Neuron (in vitro differentiated cells): ENCODE measurements around the gene WDR12.
"Not testable (repeated sequence)": the region's sequence is repeated elsewhere in the genome, so short reads cannot be mapped to it uniquely, and the experiment has no call there.

Experiments
- H2AFZ ChIP-seq: one replicate; pipeline ENCODE4 v1.6.1; 2013; ENCODE audit warnings: low read depth, mild to moderate bottlenecking, inconsistent platforms, low read length, moderate library complexity
- H3K27me3 ChIP-seq: one replicate; pipeline ENCODE4 v1.6.1; 2013; ENCODE audit warnings: low read length; ENCODE audit not compliant: insufficient read depth
- H3K36me3 ChIP-seq: one replicate; pipeline ENCODE4 v1.6.1; 2013; ENCODE audit warnings: low read length; ENCODE audit not compliant: insufficient read depth
- H3K4me1 ChIP-seq: one replicate; pipeline ENCODE4 v1.6.1; 2013; ENCODE audit warnings: low read length; ENCODE audit not compliant: insufficient read depth
- H3K4me3 ChIP-seq: 2 replicates; pipeline ENCODE4 v1.5.1; 2013; ENCODE audit warnings: mild to moderate bottlenecking, low read length, moderate library complexity
- H3K9me3 ChIP-seq: one replicate; pipeline ENCODE4 v1.6.1; 2013; ENCODE audit warnings: low read length

Gene WDR12

DNA sequence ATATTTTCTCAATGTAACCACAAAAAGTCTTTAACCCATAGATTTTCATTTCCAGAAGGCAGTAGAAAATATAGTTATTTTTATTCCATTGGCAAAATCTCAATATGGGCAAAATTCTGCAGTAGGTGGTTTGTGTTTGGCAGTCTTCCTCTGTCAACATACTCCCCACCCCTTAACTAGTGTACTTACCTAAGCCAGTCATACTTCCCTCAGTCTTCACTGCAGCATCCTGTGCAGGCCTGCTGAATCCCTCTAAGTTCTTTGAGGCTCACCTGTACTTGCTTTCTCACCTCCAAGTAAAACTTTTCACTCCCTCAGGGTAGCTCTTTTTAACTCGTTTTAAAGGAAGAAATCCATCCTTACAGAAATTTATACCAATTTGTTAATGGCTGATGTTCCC, 7.4 kb upstream of the WDR12 start:
- no peak overlapping the region for H3K4me3 ChIP-seq
- no peaks in the 10 kb centered on the region for H3K4me1 ChIP-seq
- peaks cover 12% of the 10 kb centered on the region for H3K36me3 ChIP-seq
- no peaks in the 10 kb centered on the region for H3K27me3 ChIP-seq
- peaks cover under 1% of the 10 kb centered on the region for H3K9me3 ChIP-seq
- no peak overlapping the region for H2AFZ ChIP-seq

DNA sequence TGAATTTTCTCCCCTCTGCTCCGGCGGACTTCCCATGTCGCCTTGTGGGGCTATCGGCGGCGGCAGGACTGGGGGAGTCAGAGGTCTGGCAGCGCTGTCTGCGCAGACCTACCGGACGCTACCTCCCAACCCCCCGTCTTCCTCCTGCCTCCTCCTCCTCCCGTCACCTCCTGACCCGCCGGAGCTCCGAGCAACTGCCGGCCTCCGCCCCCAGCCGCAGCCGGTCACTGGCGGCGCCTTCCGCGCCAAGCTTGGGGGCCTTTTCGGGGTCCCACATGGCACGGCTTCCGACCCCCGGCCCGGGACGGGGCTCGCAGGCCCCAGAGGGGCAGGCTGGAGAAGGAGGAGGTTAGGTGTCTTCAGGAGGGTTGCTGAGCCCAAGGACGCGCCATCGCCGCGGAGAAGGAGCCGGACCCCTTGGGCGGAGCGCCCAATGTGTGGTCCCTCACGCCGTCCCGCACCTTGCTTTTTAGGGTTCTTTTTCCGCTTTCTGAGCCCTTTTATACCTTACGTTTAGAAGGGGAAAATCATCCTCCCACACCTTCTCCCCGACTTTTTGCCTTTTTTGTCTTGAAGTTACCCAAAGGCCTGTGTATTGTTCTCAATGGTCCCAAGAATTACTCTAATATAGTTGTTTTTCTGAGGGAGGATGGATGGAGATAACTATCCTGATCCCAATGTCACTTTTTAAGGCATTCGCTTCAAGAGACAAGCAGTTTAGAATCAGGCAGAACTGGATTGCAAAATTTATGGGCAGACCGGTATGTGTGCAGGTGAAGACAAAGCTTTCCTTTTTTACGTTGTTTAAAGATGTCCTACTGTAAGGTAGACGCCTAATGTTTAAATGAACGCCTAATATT, 1.1 kb upstream of the WDR12 start:
- peak overlapping the region; percentile 90 for H2AFZ ChIP-seq
- H3K4me3 ChIP-seq: peak overlapping the region; percentile 99
- not testable (repeated sequence) for H3K4me1 ChIP-seq, H3K27me3 ChIP-seq, H3K9me3 ChIP-seq, H3K36me3 ChIP-seq

DNA sequence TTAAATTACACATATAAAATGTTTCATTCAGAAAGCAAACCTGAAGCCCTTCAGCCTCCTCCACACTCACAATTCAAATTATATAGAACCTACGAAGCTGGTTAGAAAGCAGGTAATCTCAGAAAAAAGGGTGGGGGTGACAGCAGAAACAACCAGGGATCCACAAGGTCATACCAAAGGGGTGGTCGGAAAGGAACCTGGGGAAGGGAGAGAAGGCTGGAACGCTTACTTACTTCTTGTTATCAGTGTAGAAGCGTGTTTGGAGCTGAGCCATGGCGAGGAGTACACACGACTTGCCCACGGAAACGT, 316 bp downstream of the WDR12 start:
- Histone ChIP-seq H3K36me3 (peaks cover 4% of the 10 kb centered on the region), H3K27me3 (no peaks in the 10 kb centered on the region), H2AFZ (peak overlapping the region; percentile 90), H3K9me3 (no peaks in the 10 kb centered on the region), H3K4me3 (peak overlapping the region; percentile 99), H3K4me1 (peaks cover 5% of the 10 kb centered on the region)

DNA sequence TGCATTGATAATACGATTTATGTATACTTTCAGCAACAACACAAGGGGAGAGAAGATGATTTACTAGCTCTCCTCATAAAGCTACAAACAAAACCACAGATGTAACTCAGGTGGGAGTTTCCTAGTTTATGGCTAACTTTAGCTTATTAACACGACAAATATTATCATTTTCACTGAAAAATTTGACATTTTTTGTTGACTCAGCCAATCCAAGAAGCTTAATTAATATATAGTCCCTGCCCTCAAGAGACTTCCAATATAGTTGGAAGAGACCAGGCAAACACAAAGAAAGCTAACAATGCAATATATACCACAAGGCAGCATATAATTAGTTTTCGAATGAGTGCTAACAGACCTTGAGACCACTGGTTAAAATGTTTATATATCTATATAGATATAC, 775 bp downstream of the WDR12 start:
- Histone ChIP-seq H3K4me1 (peaks cover 5% of the 10 kb centered on the region), H3K27me3 (no peaks in the 10 kb centered on the region), H3K36me3 (peaks cover 8% of the 10 kb centered on the region), H3K9me3 (peaks cover under 1% of the 10 kb centered on the region), H2AFZ (no peak overlapping the region), H3K4me3 (peak overlapping the region; percentile 99)

DNA sequence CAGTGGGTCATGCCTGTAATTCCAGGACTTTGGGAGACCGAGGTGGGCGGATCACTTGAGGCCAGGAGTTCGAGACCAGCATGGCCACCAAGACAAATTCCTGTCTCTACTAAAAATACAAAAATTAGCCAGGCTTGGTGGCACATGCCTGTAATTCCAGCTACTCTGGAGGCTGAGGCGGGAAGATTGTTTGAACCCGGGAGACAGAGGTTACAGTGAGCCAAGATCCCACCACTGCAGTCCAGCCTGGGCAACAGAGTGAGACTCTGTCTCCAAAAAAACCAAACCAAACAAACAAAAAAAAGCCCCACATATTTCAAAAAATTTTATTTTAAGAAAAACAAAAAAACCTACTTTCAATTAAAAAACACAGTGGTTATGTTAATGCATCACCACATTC, 1.2 kb downstream of the WDR12 start:
- H3K36me3 ChIP-seq: peaks cover 11% of the 10 kb centered on the region
- H3K4me3 ChIP-seq: peak overlapping the region; percentile 99
- not testable (repeated sequence) for H3K4me1 ChIP-seq, H2AFZ ChIP-seq, H3K27me3 ChIP-seq, H3K9me3 ChIP-seq

DNA sequence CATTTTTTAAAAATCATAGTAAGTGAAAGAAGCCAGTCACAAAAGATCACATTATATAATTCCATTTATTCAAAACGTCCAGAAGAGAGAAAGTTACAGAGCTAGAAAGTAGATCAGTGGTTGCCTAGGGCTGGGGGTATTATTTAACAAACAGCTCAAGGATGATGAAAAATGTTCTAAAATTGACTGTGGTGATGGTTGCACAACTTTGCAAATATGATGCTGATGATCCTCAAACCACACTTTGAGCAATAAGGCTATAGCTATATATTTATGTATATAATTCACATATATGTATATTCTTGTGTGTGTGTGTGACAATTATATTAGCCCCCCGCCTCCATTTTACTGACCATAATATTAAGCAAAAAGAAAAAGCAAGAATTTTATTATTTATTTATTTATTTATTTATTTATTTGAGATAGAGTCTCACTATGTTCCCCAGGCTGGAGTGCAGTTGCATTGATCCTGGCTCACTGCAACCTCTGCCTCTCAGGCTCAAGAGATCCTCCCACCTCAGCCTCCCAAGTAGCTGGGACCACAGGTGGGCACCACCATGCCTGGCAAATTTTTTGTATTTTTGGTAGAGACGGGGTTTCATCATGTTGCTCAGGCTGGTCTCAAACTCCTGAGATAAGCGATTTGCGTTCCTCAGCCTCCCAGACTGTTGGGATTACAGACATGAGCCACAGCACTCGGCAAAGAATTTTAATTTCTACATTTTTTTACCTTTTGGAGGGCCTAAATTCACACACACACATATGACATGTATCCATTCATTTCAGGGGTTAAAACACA, 1.9 kb downstream of the WDR12 start:
- H3K36me3 ChIP-seq: peaks cover 12% of the 10 kb centered on the region
- no peak overlapping the region for H2AFZ ChIP-seq
- peaks cover 5% of the 10 kb centered on the region for H3K4me1 ChIP-seq
- H3K9me3 ChIP-seq: peaks cover 4% of the 10 kb centered on the region
- no peaks in the 10 kb centered on the region for H3K27me3 ChIP-seq
- no peak overlapping the region for H3K4me3 ChIP-seq

DNA sequence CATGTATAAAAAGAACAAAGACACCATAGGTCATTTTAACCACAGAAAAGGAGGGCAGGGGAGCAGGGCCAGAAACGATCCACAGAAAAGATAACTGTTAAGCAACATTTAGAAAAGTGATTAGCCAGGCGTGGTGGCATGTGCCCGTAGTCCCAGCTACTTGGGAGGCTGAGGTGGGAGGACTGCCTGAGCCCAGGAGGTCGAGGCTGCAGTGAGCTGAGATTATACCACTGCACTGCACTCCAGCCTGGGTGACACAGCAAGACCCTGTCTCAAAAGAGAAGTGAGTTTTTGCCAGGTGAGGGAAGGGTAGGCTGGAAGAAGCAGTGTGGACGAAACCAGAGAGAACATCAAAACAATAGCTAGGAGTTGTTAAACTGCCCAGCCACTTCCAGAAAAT, 3.3 kb downstream of the WDR12 start:
- H3K27me3 ChIP-seq: no peaks in the 10 kb centered on the region
- H2AFZ ChIP-seq: no peak overlapping the region
- peaks cover 5% of the 10 kb centered on the region for H3K4me1 ChIP-seq
- peaks cover 12% of the 10 kb centered on the region for H3K36me3 ChIP-seq
- no peak overlapping the region for H3K4me3 ChIP-seq
- peaks cover 4% of the 10 kb centered on the region for H3K9me3 ChIP-seq

DNA sequence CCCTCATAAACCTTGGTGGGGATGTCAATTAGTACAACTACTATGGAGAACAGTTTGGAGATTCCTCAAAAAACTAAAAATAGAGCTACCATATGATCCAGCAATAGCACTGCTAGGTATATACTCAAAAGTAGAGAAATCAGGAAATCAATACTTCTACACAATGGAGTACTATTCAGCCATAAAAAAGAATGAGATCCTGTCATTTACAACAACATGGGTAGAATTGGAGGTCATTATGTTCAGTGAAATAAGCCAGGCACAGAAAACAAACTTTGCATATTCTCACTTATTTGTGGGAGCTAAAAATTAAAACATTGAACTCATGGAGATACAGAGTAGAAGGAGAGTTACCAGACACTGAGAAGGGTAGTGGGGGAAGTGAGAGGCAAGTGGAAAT, 6.0 kb downstream of the WDR12 start:
- not testable (repeated sequence) for H3K4me3 ChIP-seq, H3K4me1 ChIP-seq

DNA sequence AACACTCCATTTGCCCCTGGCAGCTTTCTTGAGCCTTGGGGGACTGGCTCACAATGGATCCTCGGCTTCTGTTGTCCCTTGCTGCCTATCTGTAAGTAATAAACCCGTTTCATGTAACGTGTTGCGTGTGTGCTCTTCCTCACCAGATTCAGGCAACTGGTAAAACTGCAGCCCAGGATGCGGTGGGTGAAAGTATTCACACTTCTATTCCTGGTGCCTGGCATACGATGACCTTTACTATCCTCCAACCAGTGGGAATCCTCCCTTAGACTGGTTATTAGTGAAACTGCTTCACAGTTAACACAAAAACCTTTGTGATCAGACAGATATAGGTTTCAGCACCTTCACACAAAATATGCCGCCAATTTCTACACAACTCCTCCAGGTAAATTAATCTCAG, 26.3 kb downstream of the WDR12 start:
- peaks cover 76% of the 10 kb centered on the region for H3K36me3 ChIP-seq
- no peaks in the 10 kb centered on the region for H3K9me3 ChIP-seq
- H3K4me1 ChIP-seq: no peaks in the 10 kb centered on the region
- H3K27me3 ChIP-seq: no peaks in the 10 kb centered on the region
- H3K4me3 ChIP-seq: no peak overlapping the region
- no peak overlapping the region for H2AFZ ChIP-seq

More for the DNA sequence above, 6.0 kb downstream of the WDR12 start:
- H3K9me3 ChIP-seq, H3K27me3 ChIP-seq, H2AFZ ChIP-seq: not testable (repeated sequence)
- peaks cover 19% of the 10 kb centered on the region for H3K36me3 ChIP-seq

DNA sequence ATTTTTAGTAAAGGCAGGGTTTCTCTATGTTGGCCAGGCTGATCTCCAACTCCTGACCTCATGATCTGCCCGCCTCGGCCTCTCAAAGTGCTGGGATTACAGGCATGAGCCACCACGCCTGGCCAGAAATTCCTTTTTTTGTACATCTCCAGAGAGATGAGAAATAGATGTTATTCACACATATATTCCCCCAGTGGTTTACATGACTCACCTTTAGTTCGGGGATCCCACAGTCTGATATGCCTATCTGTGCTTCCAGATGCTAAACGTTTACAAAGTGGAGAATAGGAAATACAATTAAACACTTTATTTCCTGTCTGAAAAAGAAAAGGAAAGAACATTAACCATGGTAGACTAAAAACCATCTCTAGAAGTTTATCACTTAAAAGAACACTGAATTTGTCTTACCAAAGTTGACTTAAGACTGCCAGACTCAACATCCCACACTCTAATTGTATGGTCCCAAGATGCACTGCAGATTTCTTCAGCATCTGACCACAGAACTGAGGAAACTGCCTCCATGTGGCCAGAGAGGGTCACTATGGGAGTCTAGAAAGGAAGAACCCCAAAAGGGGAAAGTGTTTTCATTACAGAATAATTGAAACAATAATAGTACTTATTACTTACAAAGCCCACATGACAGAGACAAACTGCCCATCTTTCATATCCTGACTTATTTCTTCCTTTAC, 27.3 kb downstream of the WDR12 start:
- Histone ChIP-seq H3K36me3 (peaks cover 77% of the 10 kb centered on the region), H3K9me3 (no peaks in the 10 kb centered on the region), H3K4me1 (no peaks in the 10 kb centered on the region), H3K4me3 (no peak overlapping the region), H3K27me3 (no peaks in the 10 kb centered on the region), H2AFZ (no peak overlapping the region)

DNA sequence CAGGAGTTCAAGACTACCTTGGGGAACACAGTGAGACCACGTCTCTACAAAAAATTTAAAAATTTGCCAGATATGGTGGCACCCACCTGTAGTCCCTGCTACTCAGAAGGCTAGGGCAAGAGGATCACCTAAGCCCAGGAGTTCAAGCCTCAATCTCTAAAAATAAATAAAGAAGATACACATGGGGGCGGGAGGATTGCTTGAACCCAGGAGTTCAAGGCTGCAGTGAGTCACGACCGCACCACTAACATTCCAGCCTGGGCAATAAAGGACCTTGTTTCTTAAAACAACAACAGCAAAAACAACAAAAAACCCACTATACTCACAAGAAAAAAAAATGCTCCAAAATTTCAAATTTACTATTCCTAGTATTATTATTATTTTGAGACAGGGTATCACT, 29.9 kb downstream of the WDR12 start:
- Histone ChIP-seq H3K9me3 (no peaks in the 10 kb centered on the region), H2AFZ (no peak overlapping the region), H3K4me3 (no peak overlapping the region), H3K27me3 (no peaks in the 10 kb centered on the region), H3K4me1 (no peaks in the 10 kb centered on the region), H3K36me3 (peaks cover 70% of the 10 kb centered on the region)

DNA sequence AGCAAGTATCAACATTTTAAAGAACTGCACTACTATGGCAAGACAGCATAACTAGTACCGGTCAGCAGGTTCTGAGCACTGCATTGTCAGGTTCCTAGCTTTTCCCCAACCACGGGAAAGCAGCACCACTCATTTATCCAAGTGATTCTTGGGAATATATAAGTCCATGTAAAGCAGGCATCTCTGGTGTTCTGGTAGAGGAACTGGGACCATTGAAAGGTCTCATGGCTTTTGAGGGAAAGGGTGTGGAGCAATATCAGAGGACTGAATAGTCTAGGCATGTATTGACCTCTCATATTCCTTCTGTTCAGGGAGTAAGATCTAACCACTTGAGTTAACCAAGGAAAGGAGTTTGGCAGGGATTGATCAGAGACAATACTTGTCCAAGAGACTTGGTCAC, 33.8 kb downstream of the WDR12 start:
- no peak overlapping the region for H3K4me3 ChIP-seq

More for the DNA sequence above, 33.8 kb downstream of the WDR12 start:
- no peaks in the 10 kb centered on the region for H3K9me3 ChIP-seq
- no peaks in the 10 kb centered on the region for H3K4me1 ChIP-seq
- peaks cover 41% of the 10 kb centered on the region for H3K36me3 ChIP-seq
- no peak overlapping the region for H2AFZ ChIP-seq
- H3K27me3 ChIP-seq: no peaks in the 10 kb centered on the region
